Erythroblast (primary cell): ENCODE results near the gene TSSK3.

ENCODE experiments used
- GATA1 ChIP-seq: IDR thresholded peaks from 2 replicates; pipeline ENCODE4 v1.6.1; 2011; ENCODE audit warnings: low read depth, mild to moderate bottlenecking, control low read depth, low read length, moderate library complexity
- POLR2A ChIP-seq: IDR thresholded peaks from 2 replicates; pipeline ENCODE4 v1.6.1; 2011; ENCODE audit warnings: mild to moderate bottlenecking, low read length

- TF ChIP-seq POLR2A (no peak), GATA1 (no peak)
These were observed 35.1 kb upstream of the TSSK3 start for GRCh38 chr1:32327204-32327603.
